Thyroid gland (tissue), 4 donors: ENCODE measurements around the gene PLEKHB2.
"Not testable (repeated sequence)": the region's sequence is repeated elsewhere in the genome, so short reads cannot be mapped to it uniquely, and the experiment has no call there.

Source experiments
- CTCF ChIP-seq, 6 experiments: fragments of 200-600 bp in 3 of 6; fragments of 450-650 bp in 3 of 6; sonication (generic) in 3 of 6; IDR thresholded peaks; one replicate each; pipeline ENCODE4 v1.5.1; 2016 to 2019; ENCODE audit warnings: antibody characterized with exemption in 6 of 6, mild to moderate bottlenecking in 2 of 6, inconsistent platforms in 1 of 6, moderate library complexity in 1 of 6
- POLR2A ChIP-seq, 2 donors: fragments of 450-650 bp; IDR thresholded peaks; one replicate each; pipeline ENCODE4 v1.6.1; 2017; ENCODE audit warnings: antibody characterized with exemption in 2 of 2, mild to moderate bottlenecking in 2 of 2, moderate library complexity in 1 of 2

GRCh38 chr2:131193421-131193820 lies 88.3 kb downstream of the PLEKHB2 start:
- not testable (repeated sequence) for TF ChIP-seq CTCF, POLR2A (IDR thresholded peaks at IDR 0.05)
